Measurements from ENCODE around the gene SPEM1.

DNA sequence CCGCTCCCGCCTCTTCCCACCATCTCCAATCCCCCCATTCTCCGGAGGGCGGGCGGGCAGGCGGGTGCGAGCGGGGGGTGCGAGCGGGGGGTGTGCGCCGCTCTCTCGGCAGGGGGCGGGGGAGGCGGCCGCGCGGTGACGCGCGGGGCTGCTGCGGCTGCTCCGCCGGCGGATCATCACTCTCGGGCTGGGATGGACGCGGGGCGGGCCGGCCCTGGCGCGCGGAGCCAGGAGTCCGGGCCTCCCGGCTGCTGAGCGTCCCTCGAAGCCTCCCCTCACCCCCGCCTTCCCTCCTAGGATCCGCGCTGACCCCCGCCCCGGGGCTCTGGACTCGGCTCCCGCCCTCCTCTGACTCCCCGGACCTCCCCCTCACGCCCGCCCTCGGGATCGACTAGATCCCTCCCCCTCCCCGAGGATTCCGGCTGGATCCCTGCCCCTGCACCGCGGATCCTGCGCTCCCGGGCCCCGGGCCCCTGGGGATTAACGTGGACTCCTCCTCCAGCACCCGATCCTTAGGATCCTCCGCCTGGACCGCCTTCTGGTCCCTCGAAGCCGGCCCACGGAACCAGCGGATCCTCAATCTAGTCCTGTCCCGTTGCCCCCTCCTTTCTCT is 15.3 kb upstream of the SPEM1 start:
- TF ChIP-seq POLR2AphosphoS5 (IDR thresholded peaks at IDR 0.05) (no peak), POLR2A (IDR thresholded peaks at IDR 0.05) (peak in 1 of 2 donors; percentile 55)
- TF ChIP-seq, protein P1, sequence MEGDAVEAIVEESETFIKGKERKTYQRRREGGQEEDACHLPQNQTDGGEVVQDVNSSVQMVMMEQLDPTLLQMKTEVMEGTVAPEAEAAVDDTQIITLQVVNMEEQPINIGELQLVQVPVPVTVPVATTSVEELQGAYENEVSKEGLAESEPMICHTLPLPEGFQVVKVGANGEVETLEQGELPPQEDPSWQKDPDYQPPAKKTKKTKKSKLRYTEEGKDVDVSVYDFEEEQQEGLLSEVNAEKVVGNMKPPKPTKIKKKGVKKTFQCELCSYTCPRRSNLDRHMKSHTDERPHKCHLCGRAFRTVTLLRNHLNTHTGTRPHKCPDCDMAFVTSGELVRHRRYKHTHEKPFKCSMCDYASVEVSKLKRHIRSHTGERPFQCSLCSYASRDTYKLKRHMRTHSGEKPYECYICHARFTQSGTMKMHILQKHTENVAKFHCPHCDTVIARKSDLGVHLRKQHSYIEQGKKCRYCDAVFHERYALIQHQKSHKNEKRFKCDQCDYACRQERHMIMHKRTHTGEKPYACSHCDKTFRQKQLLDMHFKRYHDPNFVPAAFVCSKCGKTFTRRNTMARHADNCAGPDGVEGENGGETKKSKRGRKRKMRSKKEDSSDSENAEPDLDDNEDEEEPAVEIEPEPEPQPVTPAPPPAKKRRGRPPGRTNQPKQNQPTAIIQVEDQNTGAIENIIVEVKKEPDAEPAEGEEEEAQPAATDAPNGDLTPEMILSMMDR (IDR thresholded peaks at IDR 0.05) = peak in 1 of 2 donors; percentile 27
